ENCODE data around the gene NKAPL.

DNA sequence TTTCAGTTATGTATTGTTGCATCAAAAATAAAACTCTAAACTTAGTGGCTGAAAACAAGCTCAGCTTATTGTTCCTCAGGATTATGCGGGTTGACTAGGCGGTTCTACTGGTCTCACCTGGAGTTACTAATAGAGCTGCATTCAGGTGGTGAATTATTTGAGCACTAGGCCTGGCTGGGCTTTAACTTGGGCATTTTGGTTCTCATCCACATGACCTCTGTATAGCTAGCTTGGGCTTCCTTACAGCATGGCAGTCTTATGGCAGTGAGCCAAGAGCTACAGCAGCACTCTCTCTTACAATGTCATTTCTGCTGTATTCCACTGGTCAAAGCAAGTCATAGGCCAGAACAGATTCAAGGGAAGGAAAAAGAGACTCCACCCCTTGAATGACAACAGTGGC is 23.8 kb downstream of the NKAPL start:
- TF ChIP-seq, protein P1, sequence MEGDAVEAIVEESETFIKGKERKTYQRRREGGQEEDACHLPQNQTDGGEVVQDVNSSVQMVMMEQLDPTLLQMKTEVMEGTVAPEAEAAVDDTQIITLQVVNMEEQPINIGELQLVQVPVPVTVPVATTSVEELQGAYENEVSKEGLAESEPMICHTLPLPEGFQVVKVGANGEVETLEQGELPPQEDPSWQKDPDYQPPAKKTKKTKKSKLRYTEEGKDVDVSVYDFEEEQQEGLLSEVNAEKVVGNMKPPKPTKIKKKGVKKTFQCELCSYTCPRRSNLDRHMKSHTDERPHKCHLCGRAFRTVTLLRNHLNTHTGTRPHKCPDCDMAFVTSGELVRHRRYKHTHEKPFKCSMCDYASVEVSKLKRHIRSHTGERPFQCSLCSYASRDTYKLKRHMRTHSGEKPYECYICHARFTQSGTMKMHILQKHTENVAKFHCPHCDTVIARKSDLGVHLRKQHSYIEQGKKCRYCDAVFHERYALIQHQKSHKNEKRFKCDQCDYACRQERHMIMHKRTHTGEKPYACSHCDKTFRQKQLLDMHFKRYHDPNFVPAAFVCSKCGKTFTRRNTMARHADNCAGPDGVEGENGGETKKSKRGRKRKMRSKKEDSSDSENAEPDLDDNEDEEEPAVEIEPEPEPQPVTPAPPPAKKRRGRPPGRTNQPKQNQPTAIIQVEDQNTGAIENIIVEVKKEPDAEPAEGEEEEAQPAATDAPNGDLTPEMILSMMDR (IDR thresholded peaks at IDR 0.05; ENCODE audit: low read depth, low read length), result no peak
- no peak for TF ChIP-seq POLR2A (IDR thresholded peaks at IDR 0.05; ENCODE audit: extremely low read depth, insufficient read length)
